ENCODE measurements around the gene NECTIN1.

The NECTIN1 gene

DNA sequence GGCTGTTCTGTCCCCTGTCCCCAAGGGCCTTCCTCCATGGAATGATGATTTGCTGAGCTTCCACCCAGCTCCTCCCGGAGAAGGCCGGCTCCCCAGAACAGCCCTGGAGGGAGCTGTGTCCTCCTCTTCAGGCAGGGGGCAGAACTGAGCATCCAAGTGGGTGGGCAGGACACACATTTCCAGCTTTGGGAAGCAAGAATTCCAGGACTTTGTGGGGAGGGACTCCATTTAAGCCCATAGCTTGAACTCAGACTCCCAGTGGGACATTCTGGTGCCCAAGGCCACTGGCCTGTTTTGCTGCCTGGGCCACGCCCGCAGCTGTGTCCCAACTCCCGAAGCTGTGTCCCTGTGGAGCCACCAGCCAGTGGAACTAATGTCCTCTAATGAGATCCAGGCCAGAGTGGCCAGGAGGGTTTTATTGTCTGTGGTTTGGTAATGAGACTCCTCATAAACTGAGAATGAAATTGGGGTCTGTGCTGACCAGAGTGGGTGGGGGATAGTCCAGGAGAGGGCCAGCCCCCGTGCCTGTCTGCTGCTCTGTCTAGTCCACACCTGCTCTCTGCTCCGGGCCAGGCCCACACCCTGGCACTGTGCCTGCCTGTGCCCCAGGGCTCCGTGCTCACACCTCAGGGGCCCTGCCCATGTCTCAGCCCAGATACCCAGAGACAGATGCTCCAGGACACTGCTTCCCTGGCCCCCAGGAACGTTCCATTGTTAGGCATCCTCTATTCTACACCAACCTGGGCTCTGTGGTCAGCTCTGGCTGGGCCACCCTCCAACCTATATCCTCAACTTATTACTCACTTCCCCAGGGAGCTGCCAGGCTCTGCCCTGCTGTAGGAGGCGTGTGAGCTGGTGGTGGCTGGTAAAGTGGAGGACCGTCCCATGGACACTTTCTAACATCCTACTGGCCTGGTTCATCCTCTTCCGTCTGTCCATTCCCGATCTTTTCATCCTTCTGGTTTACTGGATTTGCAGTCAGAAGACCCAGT lies 7.6 kb downstream of the NECTIN1 start:
- TF ChIP-seq, protein P1, sequence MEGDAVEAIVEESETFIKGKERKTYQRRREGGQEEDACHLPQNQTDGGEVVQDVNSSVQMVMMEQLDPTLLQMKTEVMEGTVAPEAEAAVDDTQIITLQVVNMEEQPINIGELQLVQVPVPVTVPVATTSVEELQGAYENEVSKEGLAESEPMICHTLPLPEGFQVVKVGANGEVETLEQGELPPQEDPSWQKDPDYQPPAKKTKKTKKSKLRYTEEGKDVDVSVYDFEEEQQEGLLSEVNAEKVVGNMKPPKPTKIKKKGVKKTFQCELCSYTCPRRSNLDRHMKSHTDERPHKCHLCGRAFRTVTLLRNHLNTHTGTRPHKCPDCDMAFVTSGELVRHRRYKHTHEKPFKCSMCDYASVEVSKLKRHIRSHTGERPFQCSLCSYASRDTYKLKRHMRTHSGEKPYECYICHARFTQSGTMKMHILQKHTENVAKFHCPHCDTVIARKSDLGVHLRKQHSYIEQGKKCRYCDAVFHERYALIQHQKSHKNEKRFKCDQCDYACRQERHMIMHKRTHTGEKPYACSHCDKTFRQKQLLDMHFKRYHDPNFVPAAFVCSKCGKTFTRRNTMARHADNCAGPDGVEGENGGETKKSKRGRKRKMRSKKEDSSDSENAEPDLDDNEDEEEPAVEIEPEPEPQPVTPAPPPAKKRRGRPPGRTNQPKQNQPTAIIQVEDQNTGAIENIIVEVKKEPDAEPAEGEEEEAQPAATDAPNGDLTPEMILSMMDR (IDR thresholded peaks at IDR 0.05; ENCODE audit: low read length, missing control alignments): peak; percentile 43
- no peak overlapping the region for H3K4me3 ChIP-seq (replicated peaks; ENCODE audit: low read depth, low read length)
- peak; percentile 21 for DNase-seq (ENCODE audit: low read depth)

DNA sequence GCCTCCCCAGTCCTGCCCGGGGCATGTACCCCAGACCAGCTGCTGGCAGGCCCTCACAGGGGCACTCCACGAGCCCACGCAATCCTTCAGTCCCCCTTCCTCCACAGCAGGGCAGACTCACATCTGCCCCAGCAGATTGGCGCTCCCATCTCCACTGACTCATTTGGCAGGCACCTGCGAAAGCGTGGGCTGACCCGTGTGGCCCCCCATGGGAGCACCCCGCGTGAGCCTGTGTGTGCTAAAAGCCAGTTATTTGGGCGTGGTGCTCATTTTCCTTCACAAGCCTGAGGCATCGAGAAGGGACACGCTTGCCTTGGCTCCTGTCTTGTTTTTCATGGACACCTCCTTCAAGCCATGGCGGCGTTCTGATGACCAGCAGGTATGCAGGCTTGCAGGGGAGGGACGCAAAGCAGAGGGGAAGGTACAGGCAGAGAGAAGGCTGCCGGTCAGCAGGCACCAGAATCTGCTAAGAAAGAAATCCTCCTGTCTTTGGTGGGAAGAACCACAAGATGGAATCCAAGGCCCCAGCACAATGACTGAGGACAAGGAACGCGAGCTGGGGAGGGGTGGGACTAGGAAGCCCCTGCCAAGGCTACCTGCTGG lies 8.6 kb downstream of the NECTIN1 start:
- TF ChIP-seq, protein P1 (IDR thresholded peaks at IDR 0.05; ENCODE audit: low read length, missing control alignments): no peak
- no peak for DNase-seq (ENCODE audit: low read depth)
- no peak overlapping the region for H3K4me3 ChIP-seq (replicated peaks; ENCODE audit: low read depth, low read length)

DNA sequence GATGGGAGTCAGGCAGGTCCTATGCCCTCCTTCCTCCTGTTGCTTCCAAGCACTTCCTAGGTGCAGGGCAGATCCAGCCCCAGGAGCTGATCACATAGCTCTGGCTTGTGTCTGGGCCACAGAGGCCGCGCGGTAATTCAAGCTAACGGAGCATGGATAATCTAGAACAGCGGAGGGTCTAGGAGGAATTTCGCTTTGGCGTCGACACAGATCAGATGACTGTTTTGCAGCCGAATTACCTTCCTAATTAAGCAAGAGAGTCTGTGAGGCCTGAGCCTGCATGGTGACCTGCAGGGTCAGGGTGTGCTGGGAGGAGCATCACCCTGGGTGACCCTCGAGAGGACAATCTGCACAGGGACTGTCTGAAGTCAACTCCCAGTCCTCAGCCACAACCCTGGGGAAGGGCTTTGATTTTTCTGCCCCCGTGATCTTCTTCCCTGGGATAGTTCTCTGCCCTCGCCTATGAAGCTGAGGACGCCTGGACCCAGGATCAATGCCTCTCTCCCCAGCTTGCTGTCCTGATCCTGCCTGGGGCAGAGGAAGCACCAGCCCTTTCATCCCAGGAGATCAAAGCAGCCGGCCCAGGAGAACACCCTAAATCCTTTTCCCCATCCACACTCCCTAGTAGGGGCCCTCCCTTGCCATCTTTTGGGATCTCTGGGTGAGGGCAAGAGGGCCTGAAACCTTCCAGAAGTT lies 11.0 kb downstream of the NECTIN1 start:
- H3K4me3 ChIP-seq (replicated peaks; ENCODE audit: low read depth, low read length): no peak overlapping the region
- DNase-seq (ENCODE audit: low read depth): no peak
- TF ChIP-seq, protein P1 (IDR thresholded peaks at IDR 0.05; ENCODE audit: low read length, missing control alignments): no peak

DNA sequence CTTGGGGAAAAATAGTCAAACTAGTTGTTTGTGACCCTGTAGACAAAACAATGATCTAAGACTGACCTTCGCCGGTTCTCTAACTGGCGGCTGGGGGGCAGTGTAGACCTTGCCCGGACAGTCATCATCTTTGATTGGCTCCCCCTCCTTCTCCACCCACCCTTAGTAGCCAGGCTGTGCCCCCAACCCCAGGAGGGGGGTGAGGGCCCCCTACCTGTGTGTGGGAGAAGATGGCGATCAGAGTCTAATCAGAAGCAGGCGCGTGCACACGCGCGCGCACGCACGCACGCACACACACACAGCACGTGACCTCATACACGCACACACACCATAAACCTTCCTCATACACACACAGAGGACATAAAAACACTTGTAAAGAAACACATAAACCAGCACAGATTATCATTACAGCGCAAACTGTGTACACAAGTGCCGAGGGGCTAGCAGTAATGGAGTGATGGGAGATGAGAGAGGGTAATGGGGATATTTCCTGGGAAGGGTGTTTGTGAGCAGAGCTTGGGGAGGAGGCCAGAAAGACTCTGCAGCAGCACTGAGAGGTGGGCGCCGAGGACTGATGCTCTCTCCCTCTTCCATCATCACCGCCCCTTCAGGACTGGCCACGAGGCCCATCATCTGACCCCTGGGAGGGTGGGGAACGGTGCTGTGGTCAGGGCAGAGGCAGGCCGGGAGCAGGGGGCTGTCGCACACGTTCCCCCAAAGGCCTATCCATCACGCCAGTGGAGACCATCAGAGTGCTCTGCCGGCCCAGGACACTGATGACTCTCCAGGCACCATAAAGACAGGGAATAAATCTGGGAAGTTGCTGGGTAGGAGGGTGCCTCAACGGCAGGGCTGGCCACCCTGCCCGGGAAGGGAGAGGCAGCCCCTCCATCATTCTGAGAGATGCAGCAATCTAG lies 12.2 kb downstream of the NECTIN1 start:
- no peak overlapping the region for H3K4me3 ChIP-seq (replicated peaks; ENCODE audit: low read depth, low read length)
- TF ChIP-seq, protein P1 (IDR thresholded peaks at IDR 0.05; ENCODE audit: low read length, missing control alignments): no peak
- DNase-seq (ENCODE audit: low read depth): no peak

DNA sequence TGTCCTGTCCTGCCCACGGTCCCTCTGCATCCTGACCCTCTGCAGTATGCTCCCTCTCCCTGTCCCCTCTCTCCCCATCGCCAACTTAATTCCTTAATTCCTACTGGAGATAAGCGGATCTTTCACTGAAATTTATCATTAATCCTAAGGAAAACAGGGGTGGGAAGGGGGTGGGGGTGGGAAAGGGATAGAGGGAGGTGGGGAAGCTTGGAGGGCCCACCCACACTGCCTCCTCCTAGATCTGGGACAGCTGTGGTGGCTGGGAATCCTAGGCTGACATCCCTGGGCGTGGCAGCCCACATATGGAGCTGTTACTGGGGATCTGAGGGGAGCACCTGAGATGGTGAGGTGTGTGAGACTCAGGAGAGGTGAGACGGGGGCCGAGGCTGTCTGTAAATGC lies 14.4 kb downstream of the NECTIN1 start:
- TF ChIP-seq, protein P1 (IDR thresholded peaks at IDR 0.05; ENCODE audit: low read length, missing control alignments): no peak
- DNase-seq (ENCODE audit: low read depth): no peak
- no peak overlapping the region for H3K4me3 ChIP-seq (replicated peaks; ENCODE audit: low read depth, low read length)

DNA sequence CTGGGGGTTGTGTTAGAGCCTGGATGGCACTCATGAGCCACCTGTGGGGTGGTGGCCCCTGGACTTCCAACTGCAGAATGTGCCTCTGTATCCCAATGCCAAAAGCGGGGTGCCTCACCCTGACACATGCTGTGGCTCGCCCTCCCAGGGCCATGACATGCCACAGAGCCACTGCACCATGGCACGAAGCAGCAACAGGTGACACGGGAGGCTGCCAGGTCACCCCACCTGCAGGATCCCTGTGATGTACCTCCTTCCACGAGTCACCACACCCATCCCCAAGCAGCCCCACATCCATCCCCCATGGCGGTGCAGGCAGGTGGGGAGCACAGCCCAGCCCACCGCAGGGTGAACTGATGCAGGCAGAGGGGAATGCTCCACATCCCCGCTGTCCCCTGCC lies 14.8 kb downstream of the NECTIN1 start:
- TF ChIP-seq, protein P1 (IDR thresholded peaks at IDR 0.05; ENCODE audit: low read length, missing control alignments): no peak
- DNase-seq (ENCODE audit: low read depth): no peak
- H3K4me3 ChIP-seq (replicated peaks; ENCODE audit: low read depth, low read length): no peak overlapping the region
